HG02763 (cell line): ENCODE results near the gene POLR1D.

ENCODE experiments used
- ATAC-seq: cut with Tn5 transposase; IDR thresholded peaks from one replicate; pipeline ENCODE4 v1.9.1; 2021; ENCODE audit warnings: mild to moderate bottlenecking, moderate library complexity; ENCODE audit not compliant: unreplicated experiment

The POLR1D gene

GRCh38 chr13:27637289-27637626 lies 15.6 kb downstream of the POLR1D start:
- ATAC-seq = no peak

- no peak for ATAC-seq
These were observed 16.3 kb downstream of the POLR1D start for GRCh38 chr13:27638001-27638400.

- no peak for ATAC-seq
These were observed 16.8 kb downstream of the POLR1D start for GRCh38 chr13:27638521-27638920.

- ATAC-seq = no peak
These were observed 17.5 kb downstream of the POLR1D start for GRCh38 chr13:27639186-27639585.

GRCh38 chr13:27641711-27642502 lies 20.2 kb downstream of the POLR1D start:
- ATAC-seq = no peak

GRCh38 chr13:27643334-27644132 lies 21.8 kb downstream of the POLR1D start:
- no peak for ATAC-seq

GRCh38 chr13:27644302-27644701 lies 22.6 kb downstream of the POLR1D start:
- ATAC-seq = no peak

GRCh38 chr13:27650312-27650711 lies 28.6 kb downstream of the POLR1D start:
- ATAC-seq = no peak

- ATAC-seq = no peak
These were observed 32.4 kb downstream of the POLR1D start for GRCh38 chr13:27654059-27654458.

GRCh38 chr13:27654816-27655215 lies 33.1 kb downstream of the POLR1D start:
- no peak for ATAC-seq

- no peak for ATAC-seq
These were observed 36.0 kb downstream of the POLR1D start for GRCh38 chr13:27657724-27658123.

- ATAC-seq = no peak
These were observed 36.9 kb downstream of the POLR1D start for GRCh38 chr13:27658546-27658945.

- ATAC-seq = no peak
These were observed 37.6 kb downstream of the POLR1D start for GRCh38 chr13:27659145-27659865.

- no peak for ATAC-seq
These were observed 38.8 kb downstream of the POLR1D start for GRCh38 chr13:27660511-27660910.

GRCh38 chr13:27661017-27661416 lies 39.3 kb downstream of the POLR1D start:
- no peak for ATAC-seq

- no peak for ATAC-seq
These were observed 41.2 kb downstream of the POLR1D start for GRCh38 chr13:27662738-27663470.

- no peak for ATAC-seq
These were observed 42.3 kb downstream of the POLR1D start for GRCh38 chr13:27663947-27664346.

- ATAC-seq = no peak
These were observed 43.6 kb downstream of the POLR1D start for GRCh38 chr13:27665333-27665732.

- no peak for ATAC-seq
These were observed 44.1 kb downstream of the POLR1D start for GRCh38 chr13:27665761-27666160.

- no peak for ATAC-seq
These were observed 45.3 kb downstream of the POLR1D start for GRCh38 chr13:27666951-27667350.

- no peak for ATAC-seq
These were observed 46.3 kb downstream of the POLR1D start for GRCh38 chr13:27667946-27668345.
